Activated T-cell treated with anti-CD3 and anti-CD28 coated beads, Interleukin-2, amount 50 U/mL, for 72 hours (primary cell): ENCODE results near the gene TMEM9. TPM values are rescaled to one million over a fixed set of nuclear protein-coding genes. Genes with fewer than 3 reads are reported as not detected.
A peak's percentile ranks its signal among the peaks of the same experiment; 100 is the strongest.

Experiments used
- ATAC-seq, 2 donors: fragments of 150-1000 bp; cut with Tn5 transposase; replicated peaks in 1 of 2; 2 replicates each; pipeline ENCODE4 v1.10.0; 2021; ENCODE audit warnings: moderate library complexity in 2 of 2, mild to moderate bottlenecking in 1 of 2
- DNase-seq, 2 donors: peaks; one replicate each; pipeline ENCODE4 v3.0.0; 2021 to 2022; ENCODE audit warnings: mixed read lengths in 1 of 2
- H3K27ac Mint-ChIP-seq: one replicate; pipeline ENCODE4 v1.8.0; 2022; ENCODE audit warnings: mild to moderate bottlenecking, moderate library complexity, mixed read lengths
- H3K27me3 Mint-ChIP-seq: one replicate; pipeline ENCODE4 v1.8.0; 2022; ENCODE audit warnings: low read depth, mixed read lengths
- H3K36me3 Mint-ChIP-seq, 2 donors: one replicate each; pipeline ENCODE4 v1.8.0; 2022; ENCODE audit warnings: mixed read lengths in 2 of 2, mild to moderate bottlenecking in 1 of 2; ENCODE audit not compliant: insufficient read depth in 2 of 2
- H3K4me1 Mint-ChIP-seq: one replicate; pipeline ENCODE4 v1.8.0; 2022; ENCODE audit warnings: low read depth, mixed read lengths
- H3K4me3 Mint-ChIP-seq, 2 donors: one replicate each; pipeline ENCODE4 v1.8.0; 2022; ENCODE audit warnings: mild to moderate bottlenecking in 2 of 2, mixed read lengths in 2 of 2, moderate library complexity in 2 of 2
- H3K9me3 Mint-ChIP-seq, 2 donors: one replicate each; pipeline ENCODE4 v1.8.0; 2022; ENCODE audit warnings: mixed read lengths in 2 of 2
- total RNA-seq, 2 donors: library from RNA; stranded (reverse); gene quantifications; one replicate each; pipeline ENCODE4 v1.2.3, GENCODE V29; 2022

TMEM9 gene
- total RNA-seq, 2 donors from 2014 or later: 25.8 to 30.2 TPM

DNA sequence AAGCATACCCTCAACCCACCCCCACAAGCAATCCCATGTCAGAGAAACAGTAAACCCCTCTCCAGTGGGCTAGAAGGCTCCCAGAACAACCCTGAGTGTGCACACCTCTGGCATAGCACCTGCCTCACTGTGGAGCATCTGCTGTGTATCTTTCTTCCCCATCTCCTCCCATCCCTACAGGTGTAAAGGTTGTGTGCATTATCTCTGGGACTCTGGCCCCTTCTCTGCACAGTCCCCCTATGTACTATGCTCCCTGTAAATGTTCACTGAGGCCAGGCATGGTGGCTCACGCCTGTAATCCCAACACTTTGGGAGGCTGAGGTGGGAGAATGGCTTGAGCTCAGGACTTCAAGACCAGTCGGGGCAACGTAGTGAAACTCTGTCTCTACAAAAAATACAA, 41.3 kb downstream of the TMEM9 start:
- DNase-seq (no peak), ATAC-seq (no peak)
- H3K4me3 Mint-ChIP-seq: peak overlapping the region; percentile 15 to 23
- H3K4me1 Mint-ChIP-seq: no peaks in the 10 kb centered on the region
- no peaks in the 10 kb centered on the region for H3K9me3 Mint-ChIP-seq
- H3K27me3 Mint-ChIP-seq: peaks cover 6% of the 10 kb centered on the region
- no peaks in the 10 kb centered on the region for H3K36me3 Mint-ChIP-seq
- no peak overlapping the region for H3K27ac Mint-ChIP-seq

DNA sequence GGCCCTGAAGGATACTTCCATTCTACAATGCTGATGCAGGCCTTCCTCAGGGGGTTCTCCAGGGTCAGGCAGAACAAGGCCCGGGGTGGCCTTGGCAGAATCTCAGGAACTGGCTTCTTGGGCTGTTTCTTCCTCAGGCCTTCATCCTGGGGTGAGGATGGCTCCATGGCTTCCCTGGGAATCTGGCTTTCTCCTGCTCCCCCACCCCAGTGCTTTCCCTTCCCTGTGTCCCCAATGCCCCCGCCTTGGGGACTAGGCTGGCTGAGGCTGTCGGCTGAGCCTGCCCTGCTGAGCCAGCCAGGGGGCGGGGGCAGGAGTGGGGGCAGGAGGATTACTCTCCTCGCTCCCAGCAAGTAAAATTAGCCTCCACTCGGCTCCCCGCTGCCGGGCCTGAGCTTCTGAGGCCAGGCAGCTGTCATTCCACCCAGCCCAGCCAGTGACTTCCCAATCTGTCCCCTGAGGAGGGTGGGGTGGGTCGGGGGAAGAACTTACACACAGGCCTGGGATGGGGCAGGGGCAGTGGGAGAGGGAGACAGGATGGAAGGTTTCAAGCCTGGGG, 42.0 kb downstream of the TMEM9 start, which contains the start of gene CACNA1S:
CACNA1S (minus strand) TSS at position 254 of the 559 bp plus-strand sequence; CDS start at position 167, 87 bp downstream.
- H3K4me1 Mint-ChIP-seq: no peaks in the 10 kb centered on the region
- no peaks in the 10 kb centered on the region for H3K9me3 Mint-ChIP-seq
- DNase-seq: no peak
- peaks cover 6% of the 10 kb centered on the region for H3K27me3 Mint-ChIP-seq
- ATAC-seq: no peak
- peak within 1 kb of the TSS; percentile 15 to 23 for H3K4me3 Mint-ChIP-seq
- H3K27ac Mint-ChIP-seq: no peak within 1 kb of the TSS
- H3K36me3 Mint-ChIP-seq: no peaks in the 10 kb centered on the region

DNA sequence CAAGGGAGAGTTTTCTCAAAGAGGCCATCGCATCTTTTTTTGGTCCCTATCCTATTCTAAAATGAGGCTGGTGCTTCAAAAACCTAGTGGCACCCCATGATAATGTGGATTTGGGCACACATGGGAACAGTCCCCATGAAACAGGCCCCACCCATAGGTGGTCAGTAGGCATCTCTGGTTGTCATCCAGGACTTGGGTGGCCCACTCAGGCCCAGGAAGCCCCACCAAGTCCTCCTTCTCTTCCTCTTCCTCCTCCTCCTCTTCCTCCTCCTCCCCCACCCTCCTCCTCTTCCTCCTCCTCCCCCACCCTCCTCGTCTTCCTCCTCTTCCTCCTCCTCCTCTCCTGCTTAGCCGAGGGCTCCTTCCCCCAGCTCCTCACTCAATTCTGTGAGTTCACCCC, 42.6 kb downstream of the TMEM9 start:
- H3K9me3 Mint-ChIP-seq: no peaks in the 10 kb centered on the region
- DNase-seq: no peak
- ATAC-seq: no peak
- H3K27me3 Mint-ChIP-seq: peaks cover 6% of the 10 kb centered on the region
- H3K27ac Mint-ChIP-seq: no peak overlapping the region
- H3K4me1 Mint-ChIP-seq: no peaks in the 10 kb centered on the region
- no peaks in the 10 kb centered on the region for H3K36me3 Mint-ChIP-seq
- H3K4me3 Mint-ChIP-seq: no peak overlapping the region

DNA sequence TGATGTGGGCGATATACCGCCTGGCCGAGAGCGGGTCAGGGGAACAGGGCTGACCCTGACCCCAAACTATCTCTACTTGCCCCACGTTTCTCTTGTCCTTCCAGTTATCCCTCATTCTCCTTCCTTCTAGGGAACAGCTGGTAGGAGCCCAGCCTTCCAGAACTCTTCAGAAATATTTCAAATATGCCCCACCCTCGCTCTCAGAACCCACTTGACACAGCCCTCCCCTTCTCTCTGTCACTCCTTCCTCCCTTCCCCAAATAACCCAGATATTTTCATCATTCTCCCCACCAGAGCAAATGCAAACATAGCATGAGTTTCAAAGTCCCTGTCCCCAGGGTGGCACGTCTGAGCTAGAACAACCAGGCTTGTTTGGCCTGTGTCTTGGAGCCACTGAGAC, 43.1 kb downstream of the TMEM9 start:
- H3K36me3 Mint-ChIP-seq: no peaks in the 10 kb centered on the region
- H3K4me3 Mint-ChIP-seq: no peak overlapping the region
- no peaks in the 10 kb centered on the region for H3K4me1 Mint-ChIP-seq
- no peaks in the 10 kb centered on the region for H3K9me3 Mint-ChIP-seq
- no peak for ATAC-seq
- H3K27ac Mint-ChIP-seq: no peak overlapping the region
- peaks cover 6% of the 10 kb centered on the region for H3K27me3 Mint-ChIP-seq
- no peak for DNase-seq

DNA sequence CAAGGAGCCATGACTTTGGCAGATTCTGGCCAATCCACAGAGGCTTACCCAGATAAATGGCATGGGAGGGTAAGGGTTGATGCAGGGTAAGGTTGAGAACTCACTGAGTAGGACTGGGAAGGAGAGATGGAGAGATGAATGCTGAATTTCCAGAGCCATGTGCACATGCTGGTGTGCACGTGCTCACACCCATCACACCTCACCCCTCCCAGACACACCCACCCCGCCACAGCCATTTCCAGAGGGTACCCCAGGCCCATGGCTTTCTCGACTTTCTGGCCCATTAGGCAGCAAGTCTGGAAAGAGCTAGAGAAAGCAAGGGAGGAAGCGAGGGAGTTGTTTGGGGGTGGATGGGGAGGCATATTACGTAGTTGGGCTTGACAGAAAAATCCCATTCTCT, 43.7 kb downstream of the TMEM9 start:
- DNase-seq (no peak), ATAC-seq (no peak)
- no peaks in the 10 kb centered on the region for H3K9me3 Mint-ChIP-seq
- no peak overlapping the region for H3K27ac Mint-ChIP-seq
- H3K36me3 Mint-ChIP-seq: no peaks in the 10 kb centered on the region
- peaks cover 6% of the 10 kb centered on the region for H3K27me3 Mint-ChIP-seq
- H3K4me1 Mint-ChIP-seq: no peaks in the 10 kb centered on the region
- no peak overlapping the region for H3K4me3 Mint-ChIP-seq

DNA sequence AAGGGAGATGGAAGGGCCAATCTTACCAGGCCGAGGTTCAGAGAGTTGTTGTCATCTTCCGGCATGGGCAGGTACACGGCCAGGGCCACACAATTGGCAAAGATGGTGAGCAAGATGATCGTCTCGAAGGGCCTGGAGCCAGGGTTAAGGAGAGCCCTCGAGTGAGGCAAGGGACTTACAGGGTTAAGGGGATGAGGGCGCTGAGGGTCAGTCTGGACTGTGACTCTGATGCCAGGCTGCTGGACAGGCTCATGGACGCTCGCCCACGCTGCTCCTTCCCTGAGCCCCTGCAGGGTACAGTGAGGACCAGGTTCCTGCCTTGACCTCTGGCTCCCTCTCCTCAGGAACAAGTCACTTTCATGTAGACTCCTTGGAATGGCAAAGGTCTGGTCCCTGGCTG, 44.1 kb downstream of the TMEM9 start:
- no peak for ATAC-seq
- no peaks in the 10 kb centered on the region for H3K9me3 Mint-ChIP-seq
- DNase-seq: no peak
- no peaks in the 10 kb centered on the region for H3K36me3 Mint-ChIP-seq
- no peak overlapping the region for H3K27ac Mint-ChIP-seq
- no peak overlapping the region for H3K4me3 Mint-ChIP-seq
- peaks cover 6% of the 10 kb centered on the region for H3K27me3 Mint-ChIP-seq
- H3K4me1 Mint-ChIP-seq: no peaks in the 10 kb centered on the region

DNA sequence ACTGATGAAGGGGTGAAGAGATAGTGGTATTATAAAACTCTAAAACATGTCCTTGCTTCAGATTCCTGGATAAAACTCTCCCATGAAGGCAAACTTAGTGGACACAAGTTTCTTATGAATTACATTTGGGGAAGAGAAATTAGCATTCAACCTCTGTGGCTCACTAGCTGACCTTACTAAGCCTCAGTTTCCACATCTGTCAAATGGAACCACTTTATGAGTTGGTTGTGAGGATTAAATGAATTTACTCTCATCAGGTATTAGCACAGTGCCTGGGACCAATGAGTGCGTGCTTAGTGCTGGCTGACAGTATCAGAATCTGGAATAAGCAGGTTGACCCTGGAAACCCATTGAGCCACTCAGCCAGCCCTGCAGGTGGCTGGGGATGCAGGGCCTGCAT, 44.6 kb downstream of the TMEM9 start:
- ATAC-seq (no peak), DNase-seq (no peak)
- Mint-ChIP-seq H3K27ac (no peak overlapping the region), H3K4me1 (no peaks in the 10 kb centered on the region), H3K9me3 (no peaks in the 10 kb centered on the region), H3K27me3 (peaks cover 6% of the 10 kb centered on the region), H3K4me3 (no peak overlapping the region), H3K36me3 (no peaks in the 10 kb centered on the region)

DNA sequence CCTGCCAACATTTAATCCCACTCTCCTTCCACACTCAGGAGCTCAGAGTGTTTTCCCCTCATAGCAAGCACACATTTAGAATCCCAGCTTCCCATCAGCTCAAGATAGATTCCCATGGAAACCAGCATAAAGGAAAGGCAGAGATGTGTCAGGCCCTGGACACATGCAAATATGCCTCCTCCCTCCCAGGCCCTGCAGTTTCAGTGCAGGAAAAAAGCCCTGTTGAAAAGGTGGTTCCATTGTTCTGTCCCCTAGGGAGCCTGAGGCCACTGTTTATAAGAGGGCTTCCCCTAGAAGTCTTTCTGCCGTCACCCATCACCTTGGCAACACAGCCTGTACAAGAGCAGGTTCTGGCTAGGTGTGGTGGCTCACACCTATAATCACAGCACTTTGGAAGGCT, 45.7 kb downstream of the TMEM9 start:
- DNase-seq (no peak), ATAC-seq (no peak)
- H3K27me3 Mint-ChIP-seq: peaks cover 6% of the 10 kb centered on the region
- H3K36me3 Mint-ChIP-seq: no peaks in the 10 kb centered on the region
- H3K9me3 Mint-ChIP-seq: no peaks in the 10 kb centered on the region
- no peak overlapping the region for H3K27ac Mint-ChIP-seq
- no peaks in the 10 kb centered on the region for H3K4me1 Mint-ChIP-seq
- no peak overlapping the region for H3K4me3 Mint-ChIP-seq

DNA sequence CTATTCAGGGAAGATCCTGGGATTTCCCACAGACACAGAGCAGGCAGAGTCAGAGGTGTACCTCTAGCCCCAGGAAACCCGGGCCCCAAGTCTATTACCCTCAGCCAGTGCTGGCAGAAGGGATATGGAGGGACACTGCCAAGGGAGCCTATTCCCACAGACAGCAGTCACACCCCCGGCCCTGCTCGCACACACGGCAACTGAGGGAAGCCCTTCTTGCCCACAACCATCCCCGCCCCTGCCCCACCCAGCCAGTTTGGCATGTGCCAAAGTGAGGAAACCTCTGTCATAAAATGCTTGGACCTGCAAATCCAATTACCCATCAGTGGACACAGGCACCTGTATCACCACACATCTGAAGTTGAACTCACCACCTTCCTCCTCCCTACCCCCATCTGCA, 48.6 kb downstream of the TMEM9 start:
- no peaks in the 10 kb centered on the region for H3K27me3 Mint-ChIP-seq
- no peak for ATAC-seq
- no peak overlapping the region for H3K27ac Mint-ChIP-seq
- no peaks in the 10 kb centered on the region for H3K36me3 Mint-ChIP-seq
- H3K4me3 Mint-ChIP-seq: no peak overlapping the region
- no peaks in the 10 kb centered on the region for H3K4me1 Mint-ChIP-seq
- H3K9me3 Mint-ChIP-seq: no peaks in the 10 kb centered on the region
- no peak for DNase-seq

DNA sequence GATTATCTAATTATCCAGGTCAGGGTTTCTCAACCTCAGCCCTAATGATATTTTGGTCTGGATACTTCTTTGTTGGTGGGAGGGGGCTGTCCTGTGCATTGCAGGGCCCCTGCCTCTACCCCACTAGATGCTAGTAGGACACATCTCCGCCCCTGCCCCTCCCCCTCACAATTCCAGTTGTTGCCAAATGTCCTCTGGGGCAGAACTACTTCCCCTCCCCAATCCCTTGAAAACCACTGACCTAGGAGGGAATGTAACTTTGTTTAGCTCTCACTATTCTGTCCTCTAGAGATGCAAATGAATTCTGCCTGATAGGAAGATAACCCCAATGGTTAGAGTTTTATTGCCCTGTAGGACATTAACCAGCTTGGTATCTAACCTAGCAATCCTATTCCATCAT, 50.1 kb downstream of the TMEM9 start:
- Mint-ChIP-seq H3K4me3 (no peak overlapping the region), H3K36me3 (no peaks in the 10 kb centered on the region), H3K9me3 (no peaks in the 10 kb centered on the region), H3K27ac (no peak overlapping the region), H3K4me1 (no peaks in the 10 kb centered on the region), H3K27me3 (no peaks in the 10 kb centered on the region)
- ATAC-seq: no peak
- DNase-seq: no peak

DNA sequence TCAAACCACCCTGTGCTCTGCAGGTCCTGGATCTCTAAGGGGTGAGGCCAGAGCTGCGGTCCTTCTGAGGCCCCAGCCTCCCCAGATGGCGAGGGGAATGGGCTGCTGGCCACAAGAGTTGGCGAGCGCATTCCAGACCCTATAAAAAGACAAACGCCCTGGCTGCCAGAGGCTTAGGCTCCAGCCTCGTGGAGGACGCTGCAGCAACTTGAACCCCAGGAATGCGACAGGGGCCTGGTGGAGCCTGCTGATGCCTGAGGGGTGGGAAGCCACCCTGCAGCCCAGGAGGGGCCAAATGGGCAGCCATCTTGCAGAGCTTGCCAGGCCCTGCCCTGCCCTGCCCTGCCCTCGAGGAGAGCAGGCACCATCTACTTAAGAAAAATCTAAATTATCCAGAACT, 50.6 kb downstream of the TMEM9 start:
- Mint-ChIP-seq H3K36me3 (no peaks in the 10 kb centered on the region), H3K4me3 (no peak overlapping the region), H3K4me1 (no peaks in the 10 kb centered on the region), H3K27me3 (no peaks in the 10 kb centered on the region), H3K27ac (no peak overlapping the region), H3K9me3 (no peaks in the 10 kb centered on the region)
- ATAC-seq: no peak
- no peak for DNase-seq

DNA sequence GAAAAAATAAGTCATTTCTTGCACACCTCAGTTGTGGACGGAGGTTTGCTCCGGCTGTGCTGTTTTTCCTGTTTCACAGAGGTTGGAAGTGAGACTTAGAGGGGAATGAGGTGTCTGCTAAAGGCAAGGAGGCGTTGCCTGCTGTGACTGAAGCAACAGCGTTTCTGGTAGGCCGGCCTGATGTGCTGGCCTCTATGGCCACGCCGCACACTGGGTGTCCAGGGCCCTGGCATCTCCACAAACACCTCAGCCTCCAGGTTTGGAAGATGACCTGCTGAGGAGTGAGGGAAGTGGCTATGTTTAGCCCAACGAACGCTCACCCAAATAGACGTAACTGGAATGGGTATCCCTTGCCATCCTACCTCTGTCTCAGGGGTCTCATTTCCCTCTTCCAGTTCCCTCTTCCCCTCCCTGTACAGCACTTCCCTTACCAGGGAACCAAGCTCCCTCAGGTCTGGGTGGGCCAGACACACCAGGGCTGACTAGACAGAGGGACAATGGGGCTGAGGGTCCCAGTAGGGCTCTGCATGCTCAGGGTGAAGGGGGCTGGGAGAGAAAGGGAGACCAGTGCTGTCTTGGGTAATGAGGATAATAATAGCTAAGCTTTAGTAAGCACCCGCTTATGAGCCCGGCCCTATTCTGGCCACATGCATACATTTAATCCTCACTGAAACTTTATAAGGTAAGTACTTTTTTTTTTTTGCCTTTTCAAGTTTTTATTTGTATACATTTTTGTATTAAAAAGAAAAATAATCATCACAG, 53.9 kb downstream of the TMEM9 start:
- Mint-ChIP-seq H3K4me1 (no peaks in the 10 kb centered on the region), H3K4me3 (no peak overlapping the region), H3K27ac (no peak overlapping the region), H3K36me3 (no peaks in the 10 kb centered on the region), H3K9me3 (no peaks in the 10 kb centered on the region), H3K27me3 (no peaks in the 10 kb centered on the region)
- ATAC-seq (no peak), DNase-seq (no peak)

DNA sequence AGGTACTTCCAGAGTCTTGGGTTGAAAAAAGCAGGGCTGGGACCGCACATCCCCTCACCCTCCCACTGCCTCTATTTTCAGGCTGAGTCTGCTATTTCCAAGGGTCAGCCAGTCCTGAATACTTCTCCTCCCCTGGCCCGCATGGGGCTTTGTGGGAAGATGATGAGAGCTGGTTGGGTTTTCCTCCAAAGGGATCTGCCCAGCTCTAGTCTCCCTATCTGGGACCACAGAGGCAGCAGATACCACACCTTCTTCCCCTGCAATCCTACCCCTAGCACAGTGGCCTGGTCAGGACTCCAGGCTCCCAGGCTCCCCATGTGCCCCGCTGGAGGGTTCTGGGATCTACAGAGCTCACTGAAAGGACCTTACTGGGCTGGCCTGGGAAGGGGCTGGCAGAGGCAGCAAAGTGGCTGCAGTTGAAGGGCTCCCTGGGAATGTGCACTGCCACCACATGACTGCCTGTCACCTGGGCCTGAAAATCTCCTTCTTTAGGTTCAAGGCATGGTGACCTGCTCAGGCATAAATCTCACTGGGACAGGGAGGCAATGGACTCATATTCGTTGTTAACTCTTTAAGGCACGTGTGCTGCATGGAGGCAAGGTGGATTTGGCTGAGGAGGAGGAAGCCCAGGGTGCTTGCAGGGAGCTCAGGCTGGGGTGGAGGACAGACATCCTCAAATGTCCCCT, 55.1 kb downstream of the TMEM9 start:
- DNase-seq: no peak
- no peaks in the 10 kb centered on the region for H3K36me3 Mint-ChIP-seq
- no peak overlapping the region for H3K27ac Mint-ChIP-seq
- no peak for ATAC-seq
- H3K4me3 Mint-ChIP-seq: no peak overlapping the region
- H3K4me1 Mint-ChIP-seq: no peaks in the 10 kb centered on the region
- H3K9me3 Mint-ChIP-seq: no peaks in the 10 kb centered on the region
- no peaks in the 10 kb centered on the region for H3K27me3 Mint-ChIP-seq
